Measurements from ENCODE around the gene CIITA. TPM values are rescaled to one million over a fixed set of nuclear protein-coding genes. Genes with fewer than 3 reads are reported as not detected.

CIITA gene
- total RNA-seq, 2 donors from 2014 or later: 3.2 to 3.4 TPM

- Histone ChIP-seq H3K36me3 (no peaks in the 10 kb centered on the region), H3K4me3 (no peak overlapping the region), H3K27ac (no peak overlapping the region), H3K27me3 (no peaks in the 10 kb centered on the region), H3K9me3 (no peaks in the 10 kb centered on the region), H3K4me1 (no peaks in the 10 kb centered on the region)
- TF ChIP-seq, protein P1, sequence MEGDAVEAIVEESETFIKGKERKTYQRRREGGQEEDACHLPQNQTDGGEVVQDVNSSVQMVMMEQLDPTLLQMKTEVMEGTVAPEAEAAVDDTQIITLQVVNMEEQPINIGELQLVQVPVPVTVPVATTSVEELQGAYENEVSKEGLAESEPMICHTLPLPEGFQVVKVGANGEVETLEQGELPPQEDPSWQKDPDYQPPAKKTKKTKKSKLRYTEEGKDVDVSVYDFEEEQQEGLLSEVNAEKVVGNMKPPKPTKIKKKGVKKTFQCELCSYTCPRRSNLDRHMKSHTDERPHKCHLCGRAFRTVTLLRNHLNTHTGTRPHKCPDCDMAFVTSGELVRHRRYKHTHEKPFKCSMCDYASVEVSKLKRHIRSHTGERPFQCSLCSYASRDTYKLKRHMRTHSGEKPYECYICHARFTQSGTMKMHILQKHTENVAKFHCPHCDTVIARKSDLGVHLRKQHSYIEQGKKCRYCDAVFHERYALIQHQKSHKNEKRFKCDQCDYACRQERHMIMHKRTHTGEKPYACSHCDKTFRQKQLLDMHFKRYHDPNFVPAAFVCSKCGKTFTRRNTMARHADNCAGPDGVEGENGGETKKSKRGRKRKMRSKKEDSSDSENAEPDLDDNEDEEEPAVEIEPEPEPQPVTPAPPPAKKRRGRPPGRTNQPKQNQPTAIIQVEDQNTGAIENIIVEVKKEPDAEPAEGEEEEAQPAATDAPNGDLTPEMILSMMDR (IDR thresholded peaks at IDR 0.05): no peak
- DNase-seq (ENCODE audit: low spot score): no peak
These were observed 40.7 kb upstream of the CIITA start for GRCh38 chr16:10836174-10836853.

DNA sequence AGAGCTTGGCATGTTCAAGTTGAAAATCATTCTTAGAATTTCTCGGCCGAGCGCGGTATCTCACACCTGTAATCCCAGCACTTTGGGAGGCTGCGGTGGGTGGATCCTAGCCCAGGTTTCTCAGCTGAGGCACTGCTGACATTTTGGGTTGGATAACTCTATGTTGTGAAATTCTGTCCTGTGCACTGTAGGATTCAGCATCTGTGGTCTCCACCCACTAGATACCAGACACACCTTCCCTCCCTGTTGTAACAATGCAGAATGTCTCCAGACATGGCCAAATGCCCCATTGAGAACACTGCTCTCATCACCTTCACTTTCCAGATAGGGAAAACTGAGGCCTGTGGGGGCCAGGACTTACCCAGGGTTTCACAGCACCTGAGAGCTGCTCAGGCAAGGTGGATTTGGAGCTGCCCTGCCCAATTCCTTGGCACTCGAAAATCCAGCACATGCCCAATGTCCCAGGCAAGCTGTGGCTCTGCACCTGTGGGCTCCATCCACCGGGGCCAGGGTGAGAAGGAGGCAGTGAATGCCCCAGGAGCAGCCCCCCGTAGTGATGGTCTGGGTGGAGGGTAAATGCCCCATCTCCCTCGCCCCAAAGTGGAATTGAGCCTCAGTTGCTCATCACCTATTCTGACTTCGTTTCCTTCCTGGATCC lies 38.3 kb upstream of the CIITA start:
- H3K9me3 ChIP-seq: no peaks in the 10 kb centered on the region
- H3K27ac ChIP-seq: no peak overlapping the region
- no peaks in the 10 kb centered on the region for H3K36me3 ChIP-seq
- no peak overlapping the region for H3K4me3 ChIP-seq
- no peaks in the 10 kb centered on the region for H3K4me1 ChIP-seq
- TF ChIP-seq, protein P1 (IDR thresholded peaks at IDR 0.05): no peak
- no peak for DNase-seq (ENCODE audit: low spot score)
- H3K27me3 ChIP-seq: no peaks in the 10 kb centered on the region

DNA sequence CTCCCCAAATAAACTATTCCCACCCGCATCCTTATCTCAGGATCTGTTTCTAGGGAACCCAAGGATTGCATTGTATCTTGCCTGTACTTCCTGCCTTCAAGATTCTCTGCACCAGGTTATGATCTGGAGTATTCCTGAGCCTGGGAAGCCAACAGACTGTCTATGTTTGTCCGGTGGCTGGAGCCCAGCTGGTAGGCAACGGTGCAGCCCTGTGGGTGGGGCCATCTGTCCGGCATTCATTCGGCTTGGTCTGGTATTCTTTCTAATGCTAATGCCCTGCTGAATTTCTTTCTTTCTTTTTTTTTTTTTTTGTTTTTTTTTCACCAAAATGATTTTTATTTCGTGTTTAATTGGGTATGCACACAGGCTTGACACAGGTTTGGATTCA lies 37.7 kb upstream of the CIITA start:
- no peaks in the 10 kb centered on the region for H3K27me3 ChIP-seq
- no peaks in the 10 kb centered on the region for H3K36me3 ChIP-seq
- no peak overlapping the region for H3K27ac ChIP-seq
- no peak for DNase-seq (ENCODE audit: low spot score)
- TF ChIP-seq, protein P1 (IDR thresholded peaks at IDR 0.05): no peak
- H3K4me3 ChIP-seq: no peak overlapping the region
- H3K4me1 ChIP-seq: no peaks in the 10 kb centered on the region
- no peaks in the 10 kb centered on the region for H3K9me3 ChIP-seq

GRCh38 chr16:10840703-10841102 lies 36.3 kb upstream of the CIITA start:
- Histone ChIP-seq H3K36me3 (no peaks in the 10 kb centered on the region), H3K27me3 (no peaks in the 10 kb centered on the region), H3K27ac (no peak overlapping the region), H3K4me3 (no peak overlapping the region), H3K4me1 (no peaks in the 10 kb centered on the region), H3K9me3 (no peaks in the 10 kb centered on the region)
- no peak for DNase-seq (ENCODE audit: low spot score)
- TF ChIP-seq, protein P1 (IDR thresholded peaks at IDR 0.05): no peak

GRCh38 chr16:10846213-10846998 lies 30.6 kb upstream of the CIITA start:
- Histone ChIP-seq H3K4me1 (no peaks in the 10 kb centered on the region), H3K4me3 (no peak overlapping the region), H3K36me3 (no peaks in the 10 kb centered on the region), H3K27me3 (no peaks in the 10 kb centered on the region), H3K27ac (peak overlapping the region in 1 of 2 donors; percentile 29), H3K9me3 (no peaks in the 10 kb centered on the region)
- DNase-seq (ENCODE audit: low spot score): no peak
- TF ChIP-seq, protein P1 (IDR thresholded peaks at IDR 0.05): no peak
